Activated CD4-positive, alpha-beta T cell treated with anti-CD3 and anti-CD28 coated beads, Interleukin-2, Interleukin-6, amounts not matched to agents 100 ng/mL and 50 ng/mL, durations not matched to agents 16 hours and 8 hours (primary cell): ENCODE data around the gene ROBO1.

Experiments used
- DNase-seq: peaks from one replicate; pipeline ENCODE4 v3.0.0-alpha.2; 2020

The ROBO1 gene

GRCh38 chr3:79002465-79003372 lies 765.1 kb downstream of the ROBO1 start:
- no peak for DNase-seq

GRCh38 chr3:79001255-79001654 lies 766.5 kb downstream of the ROBO1 start:
- no peak for DNase-seq

GRCh38 chr3:78999139-78999538 lies 768.7 kb downstream of the ROBO1 start:
- DNase-seq = no peak

- no peak for DNase-seq
Measured at GRCh38 chr3:78995087-78995486, 772.7 kb downstream of the ROBO1 start.

- no peak for DNase-seq
Measured at GRCh38 chr3:78994174-78995027, 773.4 kb downstream of the ROBO1 start.

GRCh38 chr3:78993375-78993774 lies 774.4 kb downstream of the ROBO1 start:
- DNase-seq = no peak

- no peak for DNase-seq
Measured at GRCh38 chr3:78992830-78993229, 775.0 kb downstream of the ROBO1 start.

GRCh38 chr3:78992400-78992799 lies 775.4 kb downstream of the ROBO1 start:
- DNase-seq = no peak

GRCh38 chr3:78991656-78992055 lies 776.1 kb downstream of the ROBO1 start:
- no peak for DNase-seq

- DNase-seq = no peak
Measured at GRCh38 chr3:78990156-78990555, 777.6 kb downstream of the ROBO1 start.

- DNase-seq = no peak
Measured at GRCh38 chr3:78988324-78988723, 779.5 kb downstream of the ROBO1 start.

GRCh38 chr3:78986416-78987101 lies 781.2 kb downstream of the ROBO1 start:
- no peak for DNase-seq

GRCh38 chr3:78985981-78986380 lies 781.8 kb downstream of the ROBO1 start:
- no peak for DNase-seq

GRCh38 chr3:78979028-78979427 lies 788.8 kb downstream of the ROBO1 start:
- no peak for DNase-seq

- no peak for DNase-seq
Measured at GRCh38 chr3:78978037-78978436, 789.8 kb downstream of the ROBO1 start.

- DNase-seq = no peak
Measured at GRCh38 chr3:78977073-78977472, 790.7 kb downstream of the ROBO1 start.

GRCh38 chr3:78976200-78976599 lies 791.6 kb downstream of the ROBO1 start:
- no peak for DNase-seq

- DNase-seq = no peak
Measured at GRCh38 chr3:78974181-78974790, 793.5 kb downstream of the ROBO1 start.

- no peak for DNase-seq
Measured at GRCh38 chr3:78972617-78973301, 795.0 kb downstream of the ROBO1 start.

GRCh38 chr3:78970656-78971055 lies 797.1 kb downstream of the ROBO1 start:
- no peak for DNase-seq

- no peak for DNase-seq
Measured at GRCh38 chr3:78969483-78969882, 798.3 kb downstream of the ROBO1 start.

GRCh38 chr3:78967061-78967460 lies 800.7 kb downstream of the ROBO1 start:
- DNase-seq = no peak
